ENCODE measurements around the gene MKRN2OS.

Gene MKRN2OS

DNA sequence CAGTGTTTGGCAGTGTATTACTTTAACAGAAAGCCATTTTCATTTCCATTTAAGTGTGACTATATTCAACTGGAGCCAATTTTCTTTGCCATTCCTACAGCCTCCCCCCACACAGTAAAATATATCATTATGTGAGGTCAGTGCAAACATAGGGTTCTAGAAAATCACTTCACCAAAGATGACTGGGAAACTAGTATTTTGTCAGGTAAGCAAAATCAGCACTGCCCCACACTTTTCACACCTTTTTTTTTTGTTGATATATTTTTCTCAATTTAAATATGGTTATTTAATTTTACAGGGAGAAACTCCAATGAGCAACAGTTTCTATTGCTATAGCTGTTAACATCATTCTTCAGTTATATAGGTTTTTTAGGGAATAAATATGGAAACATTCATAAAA is 29.7 kb downstream of the MKRN2OS start:
- no peak for DNase-seq (ENCODE audit: low read depth in 2 of 2, low spot score in 1 of 2)

DNA sequence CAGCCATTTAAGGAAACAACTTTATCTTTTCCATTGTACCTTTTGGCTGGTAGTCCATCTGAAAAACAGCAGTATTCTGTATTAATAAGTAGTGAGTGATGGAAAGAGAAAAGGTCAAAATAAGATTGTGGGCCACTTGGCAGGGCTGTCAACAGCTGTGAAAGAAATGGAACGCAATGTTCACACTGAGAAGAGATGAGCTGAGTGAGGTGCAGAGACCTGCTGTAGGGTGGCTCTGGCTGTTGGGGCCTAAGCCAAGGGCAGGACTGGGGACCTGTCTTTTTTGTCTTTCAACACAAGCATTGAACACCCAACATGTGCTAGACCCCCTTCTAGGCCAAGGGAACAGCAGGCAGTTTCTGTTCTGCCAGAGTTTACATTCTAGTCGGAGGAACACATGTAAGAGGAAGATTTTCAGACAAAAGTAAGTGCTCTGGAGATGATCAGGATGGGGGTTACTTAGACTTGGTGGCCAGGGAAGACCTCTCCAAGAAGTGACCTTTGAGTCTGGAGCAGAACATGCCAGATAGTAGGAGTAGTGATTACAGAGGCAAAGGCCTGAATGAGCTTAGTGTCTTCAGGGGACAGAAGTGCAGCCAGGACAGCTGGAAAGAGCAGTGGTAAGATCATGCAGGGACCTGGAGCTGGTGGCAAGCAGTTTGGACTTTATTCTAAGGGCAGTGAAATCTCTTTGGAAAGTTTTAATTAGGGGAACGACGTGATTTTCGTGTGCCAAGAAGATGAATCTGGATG is 31.4 kb downstream of the MKRN2OS start:
- DNase-seq (ENCODE audit: low read depth in 2 of 2, low spot score in 1 of 2) = no peak

GRCh38 chr3:12512534-12513118 is 32.7 kb downstream of the MKRN2OS start:
- no peak for DNase-seq (ENCODE audit: low read depth in 2 of 2, low spot score in 1 of 2)

- no peak for DNase-seq (ENCODE audit: low read depth in 2 of 2, low spot score in 1 of 2)
Observed at GRCh38 chr3:12509466-12509865, 35.8 kb downstream of the MKRN2OS start.

DNA sequence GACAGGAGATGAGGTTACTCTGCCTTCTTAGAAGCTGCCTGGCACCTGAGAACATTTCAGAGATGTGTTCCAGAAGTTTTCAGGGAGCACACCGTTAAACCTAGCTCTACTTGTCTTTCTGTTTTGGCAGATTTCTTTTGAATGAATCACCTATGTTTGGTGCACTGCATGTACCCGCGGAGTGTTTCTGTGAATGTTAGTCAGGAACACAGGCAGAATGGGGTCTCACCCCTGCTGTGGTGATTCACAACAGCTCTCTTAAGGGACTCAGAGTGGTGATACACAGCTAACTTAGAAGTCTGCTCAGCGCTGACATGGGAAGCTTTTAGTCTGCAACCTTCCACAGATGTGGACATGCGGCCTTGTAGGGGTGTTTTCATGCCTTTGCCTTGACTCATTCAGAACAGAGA is 37.0 kb downstream of the MKRN2OS start:
- DNase-seq (ENCODE audit: low read depth in 2 of 2, low spot score in 1 of 2) = no peak

DNA sequence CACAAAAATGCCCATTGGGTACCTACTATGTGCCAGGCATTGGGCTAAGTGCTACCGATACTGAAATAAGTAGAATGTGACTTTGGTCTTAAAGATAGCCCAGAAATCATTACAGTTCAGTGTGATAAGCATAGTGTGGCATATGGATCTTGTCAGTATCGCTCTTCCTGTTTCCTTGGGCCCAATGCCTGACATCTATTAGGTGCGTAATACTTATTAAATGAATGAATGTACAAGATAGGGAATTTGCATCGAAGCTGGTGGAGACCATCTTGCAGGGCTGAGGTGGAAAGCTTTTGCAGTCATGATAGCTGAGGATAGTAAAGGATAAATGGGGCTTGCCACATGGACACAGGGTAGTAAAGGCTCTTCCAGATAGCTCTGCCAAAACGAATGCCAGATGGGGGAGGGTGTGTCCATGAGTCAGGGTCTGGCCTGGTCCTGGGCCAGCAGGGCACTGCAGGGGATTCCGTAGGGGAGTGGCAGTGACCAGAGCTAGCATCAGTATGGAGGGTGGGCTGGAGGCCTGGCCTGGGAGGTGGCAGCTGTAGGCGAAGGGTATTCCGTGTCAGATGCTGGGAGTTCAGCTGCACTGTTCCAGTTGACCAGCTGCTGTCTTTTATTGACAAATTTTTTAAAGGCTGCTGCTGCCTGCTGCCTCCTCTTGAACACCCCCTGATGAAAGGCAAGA is 37.6 kb downstream of the MKRN2OS start:
- DNase-seq (ENCODE audit: low read depth in 2 of 2, low spot score in 1 of 2) = no peak

DNA sequence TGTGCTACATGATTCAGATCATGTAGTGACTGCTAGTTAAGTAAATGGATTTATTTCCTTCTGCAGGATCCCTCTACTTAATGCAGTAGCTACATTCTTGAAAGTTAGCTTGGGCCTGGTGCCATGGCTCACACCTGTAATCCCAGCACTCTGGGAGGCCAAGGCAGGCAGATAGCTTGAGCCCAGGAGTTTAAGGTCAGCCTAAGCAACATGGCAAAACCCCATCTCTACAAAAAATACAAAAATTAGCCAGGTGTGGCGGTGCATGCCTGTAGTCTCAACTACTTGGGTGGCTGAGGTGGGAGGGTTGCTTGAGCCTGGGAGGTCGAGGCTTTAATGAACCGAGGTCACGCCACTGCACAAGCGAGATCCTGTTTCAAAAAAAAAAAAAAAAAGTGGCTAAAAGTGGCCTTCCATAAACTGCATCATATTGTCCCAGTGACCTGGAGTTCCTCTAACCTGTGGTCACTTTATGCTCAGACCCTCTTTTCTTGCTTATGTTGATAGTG is 39.0 kb downstream of the MKRN2OS start:
- no peak for DNase-seq (ENCODE audit: low read depth in 2 of 2, low spot score in 1 of 2)

DNA sequence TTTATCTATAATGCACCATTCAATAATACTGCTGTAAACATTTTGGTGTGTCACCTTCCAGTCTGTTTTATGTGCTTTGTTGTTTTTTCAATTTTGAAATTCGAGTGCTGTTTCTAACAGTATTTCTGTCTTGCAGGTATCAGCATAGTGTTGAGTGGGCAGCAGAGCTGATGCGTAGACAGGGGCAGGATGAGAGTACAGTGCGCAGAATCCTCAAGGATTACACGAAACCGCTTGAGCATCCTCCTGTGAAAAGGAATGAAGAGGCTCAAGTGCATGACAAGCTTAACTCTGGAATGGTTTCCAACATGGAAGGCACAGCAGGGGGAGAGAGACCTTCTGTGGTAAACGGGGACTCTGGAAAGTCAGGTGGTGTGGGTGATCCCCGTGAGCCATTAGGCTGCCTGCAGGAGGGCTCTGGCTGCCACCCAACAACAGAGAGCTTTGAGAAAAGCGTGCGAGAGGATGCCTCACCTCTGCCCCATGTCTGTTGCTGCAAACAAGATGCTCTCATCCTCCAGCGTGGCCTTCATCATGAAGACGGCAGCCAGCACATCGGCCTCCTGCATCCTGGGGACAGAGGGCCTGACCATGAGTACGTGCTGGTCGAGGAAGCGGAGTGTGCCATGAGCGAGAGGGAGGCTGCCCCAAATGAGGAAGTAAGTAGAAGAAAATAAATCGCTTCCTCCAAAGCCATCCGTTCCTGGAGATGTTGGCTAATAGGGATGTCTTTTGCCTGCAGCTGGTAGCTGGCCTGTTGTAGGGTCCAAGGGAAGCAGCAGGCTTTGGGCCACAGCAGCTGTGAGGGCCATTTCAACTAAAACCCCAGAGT is 42.0 kb downstream of the MKRN2OS start:
- DNase-seq (ENCODE audit: low read depth in 2 of 2, low spot score in 1 of 2) = no peak

GRCh38 chr3:12501360-12502020 is 43.8 kb downstream of the MKRN2OS start:
- DNase-seq (ENCODE audit: low read depth in 2 of 2, low spot score in 1 of 2) = no peak

DNA sequence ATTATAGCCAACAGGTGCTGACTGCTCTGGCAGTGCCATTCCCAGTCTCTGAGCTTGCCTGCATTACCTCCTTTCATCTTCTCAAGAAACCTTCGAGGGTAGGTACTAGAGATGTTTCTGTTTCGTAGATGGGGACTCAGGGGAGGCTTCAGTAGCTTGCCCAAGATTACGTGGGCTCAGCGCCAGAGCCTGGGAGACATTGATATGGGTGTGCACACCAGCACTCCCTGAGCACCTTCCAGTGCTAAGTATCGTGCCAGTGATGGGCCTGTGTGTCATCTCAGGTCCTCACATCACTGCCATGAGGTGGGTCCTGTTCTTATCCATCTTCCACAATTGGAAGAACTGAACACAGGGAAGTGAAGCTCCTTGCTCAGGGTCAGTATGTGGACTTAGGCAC is 45.8 kb downstream of the MKRN2OS start:
- DNase-seq (ENCODE audit: low read depth in 2 of 2, low spot score in 1 of 2) = no peak

DNA sequence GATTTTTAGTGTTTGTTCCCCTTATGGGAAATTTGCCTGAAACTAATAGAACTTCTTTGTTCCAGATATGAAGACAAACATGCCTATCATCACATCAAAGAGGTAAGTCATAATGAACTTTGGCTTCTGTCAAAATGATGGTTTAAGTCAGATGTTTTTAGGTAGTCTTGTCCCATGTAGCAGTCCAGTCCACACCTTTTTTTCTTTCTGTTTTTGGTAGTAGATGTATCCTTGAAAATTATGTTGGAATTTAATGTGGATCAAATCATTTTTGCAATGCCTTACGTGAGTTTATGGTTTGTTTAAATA is 48.9 kb downstream of the MKRN2OS start:
- no peak for DNase-seq (ENCODE audit: low read depth in 2 of 2, low spot score in 1 of 2)

DNA sequence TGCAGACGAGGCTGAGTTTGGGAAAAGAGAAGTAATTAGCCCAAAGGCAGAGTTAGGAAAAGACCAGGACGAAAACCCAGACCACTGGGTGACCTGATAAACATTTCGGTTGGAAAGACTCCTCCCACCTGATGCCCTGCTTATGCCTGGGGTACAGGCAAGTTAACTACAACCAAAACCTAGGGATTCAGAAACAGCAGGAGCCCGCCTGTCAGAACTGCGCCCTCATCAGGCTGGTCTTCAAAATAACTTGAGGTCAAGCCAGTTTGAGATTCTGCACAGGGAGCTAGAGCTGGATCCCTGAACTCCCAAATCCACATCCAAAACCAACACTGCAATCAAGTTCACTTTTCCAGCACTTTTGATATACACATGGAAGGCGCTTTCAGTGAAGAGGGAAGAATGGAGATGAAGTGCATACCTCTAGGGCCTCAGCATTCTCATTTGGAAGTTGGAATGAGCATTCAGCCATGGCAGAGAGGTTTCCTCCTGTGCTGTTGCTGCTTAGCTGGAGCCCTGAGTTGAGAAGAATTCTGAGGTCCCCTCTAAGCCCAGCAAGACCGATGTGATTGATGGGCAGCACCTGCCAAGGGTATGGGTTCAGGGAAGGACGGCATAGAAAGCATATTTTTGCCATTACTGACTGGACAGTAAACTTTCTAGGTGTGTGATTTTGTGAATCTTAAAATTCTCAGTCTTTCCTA is 49.4 kb downstream of the MKRN2OS start:
- DNase-seq (ENCODE audit: low read depth in 2 of 2, low spot score in 1 of 2) = no peak

DNA sequence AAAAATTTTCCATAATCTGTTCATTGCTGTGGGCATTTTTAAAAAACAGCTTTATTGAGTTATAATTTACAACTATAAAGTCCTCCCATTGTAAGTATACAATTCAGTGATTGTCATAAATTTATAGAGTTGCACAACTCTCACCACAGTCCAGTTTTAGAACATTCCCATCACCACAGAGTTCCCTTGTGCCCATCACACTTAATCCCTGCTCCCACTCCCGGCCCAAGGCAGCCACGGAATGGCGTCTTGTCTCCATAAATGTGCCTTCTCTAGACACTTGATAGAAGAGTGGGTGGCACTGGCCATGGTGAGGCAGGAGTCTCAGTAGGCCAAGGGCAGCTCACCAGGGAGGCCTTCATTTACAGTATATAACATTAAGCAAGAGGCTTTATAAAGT is 54.8 kb downstream of the MKRN2OS start:
- DNase-seq (ENCODE audit: low read depth in 2 of 2, low spot score in 1 of 2) = no peak

GRCh38 chr3:12489832-12490231 is 55.5 kb downstream of the MKRN2OS start:
- no peak for DNase-seq (ENCODE audit: low read depth in 2 of 2, low spot score in 1 of 2)
